ENCODE results near the gene RPA1. TPM values are rescaled to one million over a fixed set of nuclear protein-coding genes. Genes with fewer than 3 reads are reported as not detected.

The RPA1 gene
- total and polyA plus RNA-seq, 7 donors, result 22.1 to 82.1 (median 52.6) TPM

DNA sequence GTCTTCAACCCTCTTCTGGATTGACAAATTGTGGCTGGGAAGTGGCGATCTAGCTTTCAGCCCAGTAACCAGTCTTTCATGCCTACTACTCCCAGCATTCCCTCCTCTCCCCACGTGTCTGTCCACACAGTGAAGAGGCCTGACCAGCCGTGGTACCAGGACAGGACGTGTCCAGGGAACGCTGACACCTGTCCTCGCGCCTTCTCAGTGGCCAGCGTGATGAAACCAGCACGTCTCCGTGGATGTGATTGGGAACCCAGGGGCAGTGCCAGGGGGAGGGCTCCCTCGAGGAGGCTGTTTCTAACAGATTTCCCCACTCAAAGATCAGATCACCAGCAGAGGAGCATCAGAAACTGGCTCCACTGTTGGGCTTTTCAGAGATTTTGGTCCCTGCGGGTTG is 69.1 kb downstream of the RPA1 start:
- DNase-seq, result no peak
- ATAC-seq, result peak; percentile 44 to 46 (median 46)
- Histone ChIP-seq H3K27ac (peak overlapping the region; percentile 71), H3K27me3 (ENCODE audit: insufficient read depth in 3 of 3, low read length in 2 of 3) (no peaks in the 10 kb centered on the region), H3K4me3 (no peak overlapping the region), H3K36me3 (ENCODE audit: insufficient read depth in 1 of 2, low read depth in 1 of 2) (peaks cover 11 to 53% of the 10 kb centered on the region in 2 donors), H3K4me1 (no peaks in the 10 kb centered on the region), H3K9me3 (no peaks in the 10 kb centered on the region)
- WGBS, 3 donors, result 77 to 90% (median 79%) methylated on average over 12 of the region's 12 CpGs
- intact Hi-C loops (cut with DNase I), result no loop called here
- TF ChIP-seq, protein P1, sequence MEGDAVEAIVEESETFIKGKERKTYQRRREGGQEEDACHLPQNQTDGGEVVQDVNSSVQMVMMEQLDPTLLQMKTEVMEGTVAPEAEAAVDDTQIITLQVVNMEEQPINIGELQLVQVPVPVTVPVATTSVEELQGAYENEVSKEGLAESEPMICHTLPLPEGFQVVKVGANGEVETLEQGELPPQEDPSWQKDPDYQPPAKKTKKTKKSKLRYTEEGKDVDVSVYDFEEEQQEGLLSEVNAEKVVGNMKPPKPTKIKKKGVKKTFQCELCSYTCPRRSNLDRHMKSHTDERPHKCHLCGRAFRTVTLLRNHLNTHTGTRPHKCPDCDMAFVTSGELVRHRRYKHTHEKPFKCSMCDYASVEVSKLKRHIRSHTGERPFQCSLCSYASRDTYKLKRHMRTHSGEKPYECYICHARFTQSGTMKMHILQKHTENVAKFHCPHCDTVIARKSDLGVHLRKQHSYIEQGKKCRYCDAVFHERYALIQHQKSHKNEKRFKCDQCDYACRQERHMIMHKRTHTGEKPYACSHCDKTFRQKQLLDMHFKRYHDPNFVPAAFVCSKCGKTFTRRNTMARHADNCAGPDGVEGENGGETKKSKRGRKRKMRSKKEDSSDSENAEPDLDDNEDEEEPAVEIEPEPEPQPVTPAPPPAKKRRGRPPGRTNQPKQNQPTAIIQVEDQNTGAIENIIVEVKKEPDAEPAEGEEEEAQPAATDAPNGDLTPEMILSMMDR (IDR thresholded peaks at IDR 0.05), result no peak

DNA sequence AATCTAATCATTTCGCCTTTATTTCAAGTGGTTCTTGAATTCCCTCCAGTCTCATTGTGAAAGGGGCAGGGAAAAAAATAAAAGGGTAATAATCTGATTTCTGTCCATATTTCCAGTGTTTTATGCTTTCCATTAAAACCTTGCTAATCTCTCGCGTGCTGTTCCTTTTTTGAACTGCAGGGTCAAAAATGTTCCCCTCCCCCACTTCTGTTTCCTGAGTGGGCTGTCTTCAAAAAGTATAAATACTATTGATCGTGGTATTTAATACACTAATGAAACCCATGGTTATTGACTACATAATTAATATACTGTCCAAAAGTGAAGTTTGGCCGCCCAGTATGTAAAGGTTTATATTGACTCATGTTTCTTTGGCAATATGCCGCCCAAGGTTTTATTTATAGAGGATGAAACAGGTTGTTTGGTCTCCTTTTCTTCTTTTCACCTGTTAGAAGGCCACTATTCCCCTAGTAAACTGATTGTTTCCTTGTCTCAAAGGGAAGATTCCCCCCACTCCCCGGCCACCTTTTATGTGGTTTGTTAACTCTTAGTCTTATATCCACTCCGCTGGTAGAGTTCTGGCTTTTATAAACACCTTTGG is 69.7 kb downstream of the RPA1 start:
- WGBS, 3 donors, result 75 to 89% (median 82%) methylated on average over 8 of the region's 8 CpGs
- H3K4me1 ChIP-seq, result peaks cover 6% of the 10 kb centered on the region
- TF ChIP-seq, protein P1 (IDR thresholded peaks at IDR 0.05), result peak; percentile 30
- no peaks in the 10 kb centered on the region for H3K9me3 ChIP-seq
- ATAC-seq (peak in 3 of 4 donors; percentile 28 to 57 (median 34)), DNase-seq (no peak)
- intact Hi-C loops (cut with DNase I), result no loop called here
- H3K27me3 ChIP-seq (ENCODE audit: insufficient read depth in 3 of 3, low read length in 2 of 3), result no peaks in the 10 kb centered on the region
- peak overlapping the region; percentile 71 for H3K27ac ChIP-seq
- H3K4me3 ChIP-seq, result no peak overlapping the region
- peaks cover 11 to 46% of the 10 kb centered on the region in 2 donors for H3K36me3 ChIP-seq (ENCODE audit: insufficient read depth in 1 of 2, low read depth in 1 of 2)

DNA sequence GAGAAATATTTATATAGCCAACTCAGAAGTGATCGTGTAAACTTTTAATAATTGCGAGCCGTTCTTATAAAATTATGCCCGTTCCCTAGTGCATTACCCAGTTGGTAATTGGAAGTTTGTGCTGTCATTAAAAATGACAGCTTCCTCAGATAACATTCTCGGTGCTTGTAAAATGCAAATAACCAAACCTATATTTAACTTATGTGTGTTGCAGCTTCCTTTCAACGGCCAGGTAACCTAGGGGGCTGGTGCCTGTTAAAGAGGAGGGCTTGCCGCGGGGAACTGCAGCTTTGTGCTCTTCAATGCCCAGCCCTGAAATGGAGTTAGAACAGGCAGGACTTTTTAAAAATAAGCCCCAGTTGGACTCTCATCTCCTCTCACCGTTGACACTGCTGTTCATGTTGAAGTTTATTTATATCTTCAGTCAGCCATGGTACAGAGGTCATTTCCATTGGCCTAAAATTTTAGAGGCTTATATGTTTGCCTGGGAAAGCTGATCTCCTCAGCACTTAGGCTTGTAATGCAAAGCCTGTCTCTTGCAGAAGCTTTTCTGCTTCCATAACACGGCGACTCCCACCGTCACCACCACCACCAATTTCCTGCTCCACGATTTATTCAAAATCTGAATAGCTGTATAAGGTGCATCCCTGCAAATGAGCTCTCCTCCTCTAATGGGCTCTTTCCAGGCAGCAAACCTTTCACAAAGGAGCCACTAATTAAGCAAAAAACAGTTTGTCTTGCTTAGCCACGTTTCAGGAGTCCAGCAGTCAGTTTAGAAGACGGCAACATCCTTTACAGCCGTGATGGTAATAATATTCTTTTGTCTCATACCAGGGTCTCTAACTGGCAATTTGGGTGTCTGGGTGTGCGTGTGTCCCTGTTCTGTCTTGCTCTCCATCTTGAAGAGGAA is 74.7 kb downstream of the RPA1 start:
- Histone ChIP-seq H3K9me3 (no peaks in the 10 kb centered on the region), H3K27me3 (ENCODE audit: insufficient read depth in 3 of 3, low read length in 2 of 3) (no peaks in the 10 kb centered on the region), H3K27ac (peak overlapping the region; percentile 41), H3K4me3 (peak overlapping the region; percentile 34), H3K36me3 (ENCODE audit: insufficient read depth in 1 of 2, low read depth in 1 of 2) (no peaks in the 10 kb centered on the region), H3K4me1 (peaks cover 35% of the 10 kb centered on the region)
- TF ChIP-seq, protein P1 (IDR thresholded peaks at IDR 0.05), result no peak
- peak in 1 of 4 donors; percentile 31 for ATAC-seq
- 43 to 67% (median 60%) methylated on average over 17 of the region's 17 CpGs for WGBS, 3 donors
- intact Hi-C loops (cut with DNase I), result no loop called here
- DNase-seq, result no peak

DNA sequence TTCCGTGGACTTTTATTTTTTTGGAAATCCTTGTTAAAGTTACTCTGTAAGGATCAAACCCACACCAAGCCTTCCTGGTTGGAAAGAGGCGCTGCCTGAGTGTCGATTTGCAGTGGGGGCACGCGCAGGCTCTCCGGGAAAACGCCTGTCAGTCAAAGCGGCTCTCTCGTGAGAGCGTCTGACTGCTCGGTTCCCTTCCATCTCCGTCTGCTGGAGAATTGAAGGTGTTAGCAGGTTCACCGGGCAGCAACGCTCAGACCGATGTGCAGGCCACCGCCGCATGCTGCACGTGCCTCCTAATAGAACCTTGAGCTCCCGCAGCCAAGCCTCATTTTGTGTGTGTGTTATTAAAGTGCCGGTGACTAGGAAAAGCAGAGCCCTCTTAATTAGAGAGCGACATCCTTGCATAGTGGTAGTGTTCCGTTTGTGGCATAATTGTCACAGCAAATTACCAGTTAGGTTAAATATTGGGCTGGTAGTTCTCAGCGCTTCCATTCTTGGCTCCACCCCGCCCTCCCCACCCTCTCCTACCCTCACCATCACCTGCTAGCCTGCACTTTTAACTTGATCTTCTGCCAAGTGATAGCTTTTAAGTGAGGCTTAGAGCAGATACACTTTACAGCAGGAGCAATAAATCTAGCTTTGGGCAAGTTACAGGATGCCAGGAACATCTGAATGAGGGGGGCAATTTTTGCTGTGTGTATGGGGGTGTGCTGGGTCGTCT is 75.5 kb downstream of the RPA1 start:
- Histone ChIP-seq H3K9me3 (no peaks in the 10 kb centered on the region), H3K36me3 (ENCODE audit: insufficient read depth in 1 of 2, low read depth in 1 of 2) (no peaks in the 10 kb centered on the region), H3K27me3 (ENCODE audit: insufficient read depth in 3 of 3, low read length in 2 of 3) (no peaks in the 10 kb centered on the region), H3K4me3 (peak overlapping the region; percentile 34), H3K4me1 (peaks cover 35% of the 10 kb centered on the region), H3K27ac (peak overlapping the region; percentile 41)
- intact Hi-C loops (cut with DNase I), result no loop called here
- TF ChIP-seq, protein P1 (IDR thresholded peaks at IDR 0.05), result no peak
- 18 to 25% (median 24%) methylated on average over 25 of the region's 25 CpGs for WGBS, 3 donors
- no peak for DNase-seq
- ATAC-seq, result peak in 2 of 4 donors; percentile 7 to 13
